DMS79 treated with DMSO at 0.1 percent for 48 hours (cell line): ENCODE measurements around the gene TTYH2.

Experiments
- DNase-seq: peaks from one replicate; lab custom pipeline; 2025; lab: John Stamatoyannopoulos, UW

TTYH2 gene

DNA sequence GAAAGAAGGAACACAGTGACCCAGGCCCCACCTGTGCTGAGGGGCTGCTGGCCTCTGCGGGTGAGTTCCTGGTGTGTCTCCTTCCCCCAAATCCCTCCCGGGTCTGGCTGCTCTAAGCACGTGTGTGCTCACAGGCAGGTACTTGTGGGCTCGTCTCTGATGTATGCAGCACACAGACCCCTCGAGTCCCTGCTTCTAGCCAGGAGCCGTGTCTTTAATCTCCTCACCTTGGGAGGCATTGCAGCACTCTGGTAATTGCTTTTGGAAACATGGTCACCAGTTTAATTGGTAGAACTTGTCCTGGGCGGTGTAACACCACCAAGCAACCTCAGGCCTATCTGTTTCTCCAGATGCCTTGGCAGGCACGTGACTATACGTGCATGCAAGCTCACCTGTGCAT lies 18.7 kb upstream of the TTYH2 start:
- DNase-seq: no peak

DNA sequence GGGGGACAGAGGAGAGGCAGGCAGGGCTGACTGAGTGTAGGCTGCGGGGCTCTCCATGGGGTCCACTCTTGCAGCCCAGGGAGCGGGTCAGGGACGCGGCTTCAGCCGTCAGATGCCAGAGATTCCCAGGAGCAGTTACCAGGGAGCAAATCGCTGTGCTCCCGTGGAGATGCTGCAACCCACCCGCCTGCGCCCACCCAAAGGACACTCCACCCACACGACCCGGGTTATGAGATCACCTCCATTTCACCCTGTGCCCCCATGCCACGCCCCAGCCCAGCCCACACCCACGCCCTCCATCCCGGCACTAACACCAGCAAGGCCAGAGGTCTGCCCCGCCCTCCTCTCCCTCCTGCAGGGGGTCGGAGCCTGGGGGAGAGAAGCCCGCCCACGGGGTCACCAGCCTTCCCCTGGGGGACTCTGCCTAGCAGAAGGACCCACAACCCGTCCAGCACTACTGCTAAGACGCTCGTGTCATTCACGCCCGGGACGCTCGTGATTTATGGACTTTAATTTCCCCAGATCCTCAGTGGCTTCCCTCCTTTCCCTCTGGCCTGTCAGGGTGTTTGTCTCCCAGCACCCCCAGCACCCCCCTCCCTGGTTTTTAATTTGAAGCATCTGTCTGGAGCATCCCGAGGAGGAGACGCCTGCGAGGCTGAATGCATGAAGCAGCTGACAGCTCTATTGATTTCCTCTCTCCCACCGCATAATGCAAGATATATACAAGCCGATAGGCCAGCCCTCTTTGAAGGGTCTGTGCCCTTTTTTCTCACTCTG lies 16.6 kb upstream of the TTYH2 start:
- DNase-seq: no peak

DNA sequence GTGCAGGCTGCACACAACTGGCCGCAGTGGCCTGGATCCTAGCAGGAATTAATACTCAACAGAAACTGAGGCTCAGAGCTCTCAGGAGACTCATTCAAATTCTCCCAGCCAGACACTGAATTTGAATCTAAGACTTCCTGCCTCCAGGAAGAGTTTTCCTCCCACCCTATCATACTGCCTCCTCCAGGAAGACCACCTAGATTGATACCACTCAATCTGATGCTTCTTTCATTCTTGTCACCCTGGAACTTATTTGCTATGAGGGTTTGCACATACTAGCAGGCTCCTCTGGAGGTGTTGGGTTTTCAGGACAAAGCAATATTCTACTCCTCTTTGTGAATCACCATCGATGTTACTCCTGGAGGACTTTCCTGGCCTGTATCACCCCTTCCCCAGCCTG lies 15.6 kb upstream of the TTYH2 start:
- no peak for DNase-seq

DNA sequence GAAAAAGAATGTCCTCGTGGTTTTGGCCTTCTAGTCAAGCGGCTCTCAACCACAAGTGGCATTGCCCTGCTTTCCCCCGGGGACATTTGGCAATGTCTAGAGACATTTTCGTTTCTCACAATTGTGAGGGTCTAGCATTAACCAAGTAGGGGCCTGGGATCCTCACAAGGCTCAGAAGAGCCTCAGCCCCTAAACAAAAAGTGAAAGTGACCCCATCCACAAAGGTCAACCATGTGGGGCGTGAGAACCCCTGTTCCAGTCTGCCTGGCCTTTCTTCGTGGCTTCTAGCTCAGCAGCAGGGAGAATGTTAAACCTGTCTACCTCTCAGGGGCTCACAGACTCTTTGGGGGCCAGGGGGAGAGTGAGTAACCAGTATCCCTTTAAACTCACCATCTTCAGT lies 14.7 kb upstream of the TTYH2 start:
- DNase-seq: peak; percentile 24

DNA sequence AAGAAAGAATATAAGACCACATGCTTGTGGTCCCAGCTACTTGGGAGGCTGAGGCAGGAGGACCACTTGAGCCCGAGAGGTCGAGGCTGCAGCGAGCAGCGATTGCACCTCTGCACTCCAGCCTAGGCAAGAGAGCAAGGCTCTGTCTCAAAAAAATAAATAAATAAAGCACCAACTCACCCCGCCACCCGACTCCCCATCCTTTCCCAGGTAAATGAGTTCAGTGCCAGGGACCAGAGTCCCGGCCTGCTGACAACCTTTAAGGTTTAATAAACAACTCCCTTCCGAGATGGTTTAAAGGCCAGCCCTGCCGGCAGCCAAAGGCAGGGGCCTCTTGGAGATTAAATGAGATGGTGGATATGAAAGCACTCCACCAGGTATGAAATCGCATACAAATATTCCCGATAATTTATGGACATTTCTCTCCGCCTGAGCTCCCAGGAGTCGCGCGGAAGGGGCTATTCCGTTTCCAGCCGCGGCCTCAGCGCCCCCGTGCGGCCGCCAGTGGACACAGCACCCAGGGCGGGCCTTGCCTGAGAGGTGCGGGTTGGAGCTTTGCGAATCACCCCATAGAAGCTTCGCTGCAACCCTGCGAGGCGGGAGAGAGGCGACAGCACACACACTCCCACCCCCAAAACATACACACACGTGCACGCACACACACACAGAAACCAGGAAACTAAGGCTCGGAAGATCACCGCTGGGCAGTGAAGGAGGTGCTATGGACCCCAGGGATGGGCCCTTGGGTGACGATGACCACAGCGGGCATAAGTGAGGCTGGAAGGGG lies 13.9 kb upstream of the TTYH2 start:
- DNase-seq: no peak

DNA sequence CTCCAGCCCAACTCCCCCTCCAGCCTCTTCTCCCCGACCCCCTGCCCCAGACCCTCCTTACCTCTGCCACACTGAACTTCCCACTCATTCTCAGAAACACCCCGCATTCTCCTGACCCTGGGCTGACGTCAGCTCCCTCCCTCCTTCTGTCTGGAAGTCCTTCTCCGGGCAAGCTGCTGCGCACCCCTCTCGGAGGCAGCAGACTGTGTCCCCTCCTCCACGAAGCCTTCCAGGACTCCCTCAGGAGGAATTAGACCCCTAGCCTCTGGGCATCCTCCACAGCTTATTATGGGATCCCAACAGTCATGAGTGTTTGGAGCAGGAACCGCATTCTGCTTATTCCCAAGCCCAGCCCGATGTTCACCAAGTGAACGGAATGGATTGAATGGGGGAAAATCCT lies 13.3 kb upstream of the TTYH2 start:
- no peak for DNase-seq

DNA sequence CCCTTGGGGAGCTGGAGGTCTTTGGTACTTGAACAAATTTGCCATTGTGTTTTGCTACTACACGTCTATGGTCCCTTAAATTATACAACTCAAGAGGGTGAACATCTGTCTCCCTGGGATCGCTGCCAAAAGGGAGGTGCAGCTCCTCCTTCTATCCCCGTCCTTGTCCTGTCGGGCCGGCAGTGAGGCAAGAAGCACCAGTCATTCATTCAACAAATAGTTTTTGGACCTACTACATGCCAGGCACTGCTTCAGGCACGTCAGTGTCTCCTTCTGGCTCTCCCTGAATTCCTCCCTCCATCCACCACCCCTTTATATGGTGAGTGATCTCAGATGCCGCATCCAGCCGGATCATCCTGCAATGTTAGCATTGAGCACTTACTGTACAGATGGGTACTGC lies 12.1 kb upstream of the TTYH2 start:
- peak; percentile 76 for DNase-seq

DNA sequence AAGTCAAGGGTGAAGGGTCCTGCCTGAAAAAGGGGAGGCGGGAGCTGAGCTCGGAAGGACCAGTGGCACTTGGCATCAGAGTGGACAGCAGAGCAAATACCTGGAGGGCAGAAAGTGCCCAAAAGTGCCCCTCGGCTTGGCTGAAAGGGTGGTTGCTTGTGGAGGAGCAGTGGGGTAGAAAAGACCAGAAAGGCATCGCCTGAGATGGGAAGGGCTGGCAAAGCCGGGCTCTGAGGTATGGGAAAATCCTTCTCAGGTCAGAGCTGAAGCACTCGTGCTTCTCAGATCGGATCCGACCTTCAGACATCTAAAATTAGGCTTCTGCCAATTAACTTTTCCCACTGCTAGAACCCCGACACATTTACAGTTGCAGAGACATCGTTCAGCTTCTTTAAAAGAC lies 11.4 kb upstream of the TTYH2 start:
- DNase-seq: no peak

DNA sequence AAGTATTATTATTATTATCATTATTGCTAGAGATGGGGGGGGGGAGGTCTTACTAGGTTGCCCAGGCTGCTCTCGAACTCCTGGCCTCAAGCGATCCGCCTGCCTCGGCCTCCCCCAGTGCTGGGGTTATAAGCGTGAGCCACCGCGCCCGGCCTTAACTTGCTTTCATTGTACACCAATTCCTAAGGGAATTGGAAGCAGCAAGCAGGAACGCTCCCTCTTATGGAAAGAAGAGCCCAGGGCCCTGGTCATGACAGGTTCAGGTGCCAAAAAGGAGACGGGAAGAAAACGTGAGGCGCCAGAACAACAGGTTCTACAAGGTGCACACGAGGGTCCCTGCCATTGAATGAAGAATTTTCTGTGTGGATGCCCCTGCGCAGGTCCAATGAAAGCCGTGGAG lies 10.4 kb upstream of the TTYH2 start:
- DNase-seq: peak; percentile 51

DNA sequence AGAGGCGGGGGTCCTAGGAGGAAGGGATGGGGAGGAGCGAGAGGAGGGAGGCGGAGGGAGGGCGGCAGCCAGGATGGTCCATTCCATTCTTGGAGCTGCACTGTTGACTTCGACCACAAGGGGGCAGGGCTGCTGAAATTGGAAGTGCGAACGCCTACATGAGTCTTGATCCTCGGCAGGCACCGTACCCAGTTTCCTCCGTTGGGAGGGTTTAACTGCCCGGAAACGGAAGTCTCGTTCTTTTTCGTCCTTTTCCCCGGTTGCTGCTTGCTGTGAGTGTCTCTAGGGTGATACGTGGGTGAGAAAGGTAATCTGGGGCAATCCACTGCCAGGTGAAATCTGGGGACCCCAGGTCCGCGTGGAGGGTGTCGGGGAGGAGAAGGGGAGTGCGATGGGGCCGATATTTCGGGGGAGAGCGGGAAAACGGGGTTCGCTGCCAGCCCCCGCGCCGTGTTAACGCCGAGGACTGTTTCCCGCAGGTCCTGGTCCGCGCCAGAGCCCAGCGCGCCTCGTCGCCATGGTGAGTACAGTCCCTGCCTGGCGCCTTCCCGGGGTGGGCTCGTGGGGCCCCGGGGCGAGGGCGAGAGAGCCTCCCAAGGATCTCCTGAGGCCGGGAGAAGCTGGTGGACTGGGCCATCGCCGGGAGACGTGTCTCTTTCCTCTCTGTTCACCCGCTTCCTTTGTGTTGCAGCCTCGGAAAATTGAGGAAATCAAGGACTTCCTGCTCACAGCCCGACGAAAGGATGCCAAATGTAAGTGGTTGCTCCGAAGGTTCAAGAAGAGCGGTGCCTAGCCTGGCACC lies 9.7 kb upstream of the TTYH2 start, which contains the start of gene RPL38:
RPL38 (plus strand) TSS at position 240 of the 802 bp plus-strand sequence; CDS start at position 518, 278 bp downstream.
- peak; percentile 71 for DNase-seq

DNA sequence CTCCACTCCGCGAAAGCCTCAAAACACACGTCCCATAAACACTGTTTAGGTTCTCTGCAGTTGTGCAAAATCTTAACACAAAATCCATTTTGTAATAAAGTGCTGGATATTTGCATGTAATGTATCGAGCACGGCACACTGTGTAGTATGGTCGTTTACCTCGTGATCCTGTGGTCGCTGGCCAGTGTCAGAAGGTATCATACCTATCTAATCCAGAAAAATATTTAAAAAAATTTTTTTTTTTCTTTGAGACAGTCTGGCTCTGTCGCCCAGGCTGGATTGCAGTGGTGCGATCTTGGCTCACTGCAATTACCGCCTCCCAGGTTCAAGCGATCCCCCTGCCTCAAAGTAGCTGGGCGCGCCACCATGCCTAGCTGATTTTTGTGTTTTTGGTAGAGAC lies 8.9 kb upstream of the TTYH2 start:
- no peak for DNase-seq

DNA sequence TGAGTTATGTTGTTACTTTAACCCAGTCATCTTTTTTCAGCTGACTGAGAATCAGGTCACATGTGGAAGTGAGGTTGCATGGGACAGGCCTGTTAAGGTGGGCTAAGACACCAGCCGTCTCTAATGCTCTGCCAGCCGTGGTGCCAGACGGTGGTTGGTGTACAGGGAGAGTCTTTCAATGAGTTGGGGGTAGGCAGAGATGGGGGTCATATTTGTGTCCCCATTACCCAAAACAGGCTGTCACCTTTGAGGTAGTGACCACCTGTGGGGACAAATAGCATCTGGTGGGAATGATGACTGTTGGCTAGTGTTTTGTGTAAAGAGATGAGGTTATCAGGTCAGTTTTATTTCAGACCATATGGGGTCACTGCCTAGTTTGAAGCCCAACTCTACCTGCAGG lies 8.1 kb upstream of the TTYH2 start:
- DNase-seq: no peak

DNA sequence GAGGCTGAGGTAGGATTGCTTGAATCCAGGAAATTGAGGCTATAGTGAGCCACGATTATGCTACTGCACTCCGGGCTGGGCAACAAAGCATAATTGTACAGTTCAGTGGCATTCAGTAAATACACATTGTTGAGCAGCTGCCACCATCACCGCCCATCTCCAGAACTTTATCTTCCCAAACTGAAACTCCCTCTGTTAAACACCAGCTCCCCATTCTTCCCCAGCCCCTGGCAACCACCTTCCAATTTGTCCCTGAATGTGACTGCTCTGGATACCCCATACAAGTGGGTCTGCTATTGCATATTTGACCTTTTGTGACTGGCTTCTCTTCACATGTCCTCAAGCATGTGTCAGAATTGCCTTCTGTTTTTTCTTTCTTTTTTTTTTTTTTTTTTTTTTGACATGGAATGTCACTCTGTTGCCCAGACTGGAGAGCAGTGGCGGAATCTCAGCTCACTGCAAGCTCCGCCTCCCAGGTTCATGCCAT lies 7.0 kb upstream of the TTYH2 start:
- DNase-seq: no peak

DNA sequence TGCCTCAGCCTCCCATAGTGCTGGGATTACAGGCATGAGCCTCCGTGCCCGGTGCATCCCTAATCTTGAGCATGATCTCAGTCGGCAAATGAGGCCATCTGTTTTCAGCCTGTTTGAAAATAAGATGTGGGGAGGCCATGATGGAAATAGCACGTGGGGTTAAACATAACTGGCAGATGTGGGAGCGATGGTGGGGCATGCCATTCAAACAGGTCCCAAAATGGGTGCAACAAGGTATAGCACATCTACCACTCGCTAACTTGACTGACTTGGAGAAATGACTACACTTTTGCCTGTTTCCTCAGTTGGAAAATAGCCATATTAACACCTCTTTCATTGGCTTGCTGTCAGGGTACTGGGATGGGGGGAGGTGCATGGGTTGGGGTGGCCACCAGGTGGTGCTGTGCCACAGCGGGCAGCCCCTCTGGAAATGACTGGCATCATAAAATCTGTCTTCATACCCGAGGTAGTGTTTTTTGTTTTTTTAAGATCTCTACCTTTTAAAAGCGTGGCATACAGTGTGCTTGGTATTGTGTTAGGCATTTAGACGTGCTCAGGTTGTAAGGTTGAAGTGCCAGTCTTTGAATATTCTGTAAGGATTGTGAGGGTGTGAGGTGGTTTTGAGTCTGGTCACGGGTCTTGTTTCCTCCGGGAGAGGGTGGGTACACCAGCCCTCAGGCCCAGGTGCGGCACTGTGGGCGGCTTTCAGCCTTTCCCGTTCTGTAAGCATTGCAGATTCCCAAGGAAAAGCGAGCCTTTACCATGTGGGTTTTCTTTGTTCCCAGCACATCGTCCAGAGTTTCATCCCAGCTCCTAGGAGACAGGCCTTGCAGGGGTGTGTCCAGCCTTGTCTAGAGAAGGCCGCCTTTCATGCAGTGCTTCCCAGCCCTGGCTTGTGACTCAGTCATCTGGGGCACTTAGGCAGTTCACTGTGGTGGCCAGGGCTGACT lies 2.9 kb upstream of the TTYH2 start:
- peak; percentile 16 for DNase-seq

DNA sequence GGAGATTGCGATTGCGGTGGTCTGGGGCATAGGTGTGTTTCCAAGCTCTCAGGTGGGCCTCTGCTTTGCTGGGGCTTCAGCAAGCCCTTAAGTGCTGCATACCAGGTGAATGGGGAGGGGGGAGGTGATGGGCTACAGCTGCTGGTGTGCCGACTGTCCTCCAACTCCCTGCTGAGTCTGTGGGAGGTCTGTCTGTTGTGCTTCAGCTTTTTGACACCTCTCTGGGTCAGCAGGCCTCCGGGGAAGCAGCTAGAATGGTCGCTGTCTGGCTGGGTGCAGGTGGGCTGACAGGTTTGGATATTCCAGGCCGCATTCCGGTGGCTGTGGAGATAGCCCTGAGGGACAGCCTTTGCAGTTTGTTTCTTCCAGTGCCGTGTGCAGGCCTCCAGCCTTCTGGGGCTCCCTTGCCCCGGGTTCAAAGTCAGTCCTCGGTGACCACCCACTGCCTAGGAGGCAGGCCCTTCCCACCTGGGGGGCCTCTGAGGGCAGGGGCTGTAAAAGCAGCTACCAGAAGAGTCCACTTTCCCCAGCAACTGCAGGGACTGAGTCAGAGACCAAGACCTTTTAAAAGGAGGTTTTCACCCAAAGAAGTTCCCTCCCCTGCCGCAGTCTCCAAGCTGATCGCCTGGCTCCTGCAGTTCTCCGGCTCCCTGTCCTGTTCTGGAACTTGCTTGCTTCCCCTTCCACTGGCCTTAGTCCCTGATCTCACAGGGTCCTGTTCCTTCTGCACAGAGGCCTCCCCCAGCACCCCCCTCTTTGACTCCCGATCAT lies 2.0 kb upstream of the TTYH2 start:
- no peak for DNase-seq

DNA sequence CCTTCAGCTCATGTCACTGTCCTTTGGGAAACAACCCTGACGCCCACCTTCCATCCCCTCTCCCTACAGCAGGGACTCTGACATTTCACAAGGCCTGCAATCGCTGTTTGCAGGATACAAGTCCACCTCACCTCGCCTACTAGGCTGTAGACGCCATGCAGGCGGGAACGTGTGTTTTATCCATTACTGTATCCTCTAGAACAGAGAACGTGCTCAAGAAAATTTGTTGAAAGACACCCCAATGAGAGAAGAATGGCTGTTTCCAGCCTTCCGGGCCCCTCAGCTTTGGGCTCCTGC lies 1.5 kb upstream of the TTYH2 start:
- DNase-seq: no peak

DNA sequence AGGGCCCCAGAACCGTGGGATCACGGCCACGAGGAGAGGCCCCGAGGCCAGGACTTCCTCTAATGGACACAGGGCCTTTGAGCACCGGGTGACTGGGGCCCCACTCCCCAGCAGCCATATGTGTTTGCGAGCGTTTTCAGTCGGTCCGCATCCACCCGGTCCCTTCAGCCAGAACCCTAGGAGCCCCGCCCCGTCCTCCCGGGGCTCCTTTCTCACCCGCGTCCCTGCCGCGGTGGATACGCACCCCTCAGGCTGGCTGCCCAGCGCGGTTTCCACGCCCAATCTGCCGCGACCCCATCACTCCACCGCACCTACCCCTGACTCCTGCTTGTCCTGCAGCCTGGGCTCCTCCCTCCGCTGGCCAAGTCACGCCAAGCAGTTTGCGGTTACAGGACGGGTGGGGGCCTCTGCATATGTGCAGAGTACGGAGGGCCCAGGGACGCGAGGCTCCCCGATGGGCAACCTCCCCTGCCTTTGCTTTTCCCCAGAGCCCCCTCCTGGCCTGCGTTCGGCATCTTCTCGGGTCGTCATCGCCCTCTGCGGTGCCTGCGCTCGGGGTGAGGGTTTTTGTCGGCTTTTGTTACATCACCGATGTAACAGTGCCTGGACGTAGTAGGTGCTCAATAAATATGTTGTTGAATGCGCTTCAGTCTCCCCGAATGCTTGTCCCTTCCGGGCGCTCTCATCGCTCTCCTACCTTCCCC lies 1.0 kb upstream of the TTYH2 start:
- DNase-seq: no peak

DNA sequence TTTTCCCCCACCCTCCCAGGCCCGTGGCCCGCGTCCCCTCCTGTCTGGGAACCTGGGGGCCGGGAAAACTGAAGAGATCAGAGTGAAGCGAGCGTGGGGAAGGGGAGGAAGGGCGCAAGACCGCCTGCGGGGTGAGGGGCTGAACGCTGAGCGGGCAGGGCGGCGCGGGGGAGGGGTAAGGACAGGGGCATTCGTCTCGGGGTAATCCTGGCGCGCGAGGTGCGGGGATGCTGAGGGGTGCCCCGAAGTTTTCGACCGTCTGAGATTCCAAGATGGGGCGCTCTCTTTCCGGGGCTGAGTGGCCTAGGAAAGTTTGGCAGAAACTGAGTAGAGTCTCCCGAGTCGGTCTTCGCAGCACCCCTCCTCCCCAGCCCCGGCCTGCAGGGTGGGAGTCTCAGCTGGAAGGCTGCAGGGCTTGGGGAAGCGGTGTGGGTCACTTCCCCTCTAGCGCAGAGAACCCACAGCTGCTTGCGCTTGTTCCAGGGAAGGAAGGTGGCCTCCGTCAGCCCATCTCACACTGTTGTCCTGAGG lies 555 bp downstream of the TTYH2 start:
- DNase-seq: no peak

DNA sequence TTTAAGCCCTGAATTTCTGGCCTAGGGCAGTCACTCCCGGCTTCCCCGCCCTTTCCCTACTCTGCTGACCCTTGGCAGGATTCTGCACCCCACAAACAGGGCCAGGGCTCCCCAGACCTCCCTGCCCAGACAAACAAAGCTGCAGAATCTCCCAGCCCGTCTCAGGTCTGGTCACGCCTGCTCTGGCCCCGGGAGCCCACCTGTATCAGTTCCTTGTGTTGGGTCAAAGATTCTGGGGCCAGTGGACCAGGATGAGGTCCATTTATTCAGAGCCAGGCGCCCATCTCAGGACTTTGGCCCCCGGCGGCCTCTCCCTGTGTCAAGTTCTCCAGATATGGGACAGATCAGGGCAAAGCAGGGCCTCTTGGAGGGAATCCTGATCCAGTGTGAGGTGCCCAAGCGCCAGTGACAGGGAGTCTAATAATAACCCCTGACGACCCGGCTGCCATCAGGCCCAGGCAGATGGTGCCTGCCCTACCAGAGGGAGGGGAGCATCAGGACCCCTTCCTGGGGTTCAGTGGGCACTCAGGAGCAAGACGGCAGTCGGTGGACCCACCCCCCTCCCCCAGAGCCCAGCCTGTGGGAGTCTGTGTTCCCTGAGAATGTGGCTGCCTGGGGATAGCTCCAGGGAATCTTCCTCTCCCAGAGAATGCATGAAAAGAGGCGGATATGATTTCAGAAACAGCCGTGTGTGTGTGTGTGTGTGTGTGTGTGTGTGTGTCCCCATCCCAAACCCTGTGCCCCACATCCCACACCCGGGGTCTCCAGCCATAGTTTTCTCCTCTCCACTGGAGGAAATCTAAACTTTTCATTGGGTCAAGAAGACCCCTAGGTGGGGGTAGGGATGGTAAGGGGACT lies 1.3 kb downstream of the TTYH2 start:
- DNase-seq: no peak
